H1 (cell line): ENCODE data around the gene PPP2R2B. TPM values are rescaled to one million over a fixed set of nuclear protein-coding genes. Genes with fewer than 3 reads are reported as not detected.

Experiments
- CTCF ChIP-seq, 3 experiments: IDR thresholded peaks; 1 replicate in 2 of 3; 2 replicates in 1 of 3; pipeline versions ENCODE4 v1.5.1 to v1.6.1; 2011; ENCODE audit warnings: low read length in 3 of 3, mild to moderate bottlenecking in 3 of 3, inconsistent platforms in 2 of 3, low read depth in 1 of 3, moderate library complexity in 1 of 3; ENCODE audit not compliant: insufficient read depth in 1 of 3; ENCODE audit errors: control extremely low read depth in 1 of 3
- RAD21 ChIP-seq, 2 experiments: IDR thresholded peaks in 1 of 2; conservative IDR thresholded peaks in 1 of 2; 2 replicates each; pipeline ENCODE4 v1.6.1; 2011; ENCODE audit warnings: low read depth in 2 of 2, low read length in 2 of 2, improper control_type of control experiment in 1 of 2, inconsistent platforms in 1 of 2, mild to moderate bottlenecking in 1 of 2, moderate library complexity in 1 of 2
- polyA plus RNA-seq, 7 experiments: library from polyadenylated mRNA; depleted of rRNA in 3 of 7; stranded (reverse) in 5 of 7; unstranded in 2 of 7; fragments of >200 nt in 5 of 7; fragments of 200-250 nt in 2 of 7; gene quantifications; 1 replicate in 5 of 7; 2 replicates in 1 of 7; 4 replicates in 1 of 7; pipeline versions ENCODE4 v1.2.1 to v1.2.3, GENCODE V29; 2011 to 2013; ENCODE audit warnings: missing spikeins in 2 of 7, mixed read lengths in 2 of 7
- total RNA-seq: library from RNA; stranded (reverse); fragmentation: NEBNext Ultra II Directional; extraction: Animal tissue kit (Norgen Biotek cat#: 25700); gene quantifications from 2 replicates; pipeline ENCODE4 v1.2.1, GENCODE V29; 2021

The PPP2R2B gene
- total and polyA plus RNA-seq, 2 of the 8 experiments (the other 6 are each of a cell fraction or from before 2014, with no cell fraction given) = 21.1 to 37.1 TPM

GRCh38 chr5:146699664-146700418, 178.7 kb downstream of the PPP2R2B start (continued):
- TF ChIP-seq RAD21 (IDR thresholded peaks at IDR 0.05 in 1 of 2, conservative IDR thresholded peaks at IDR 0.05 in 1 of 2; ENCODE audit: low read depth in 2 of 2, low read length in 2 of 2) (no peak), CTCF (IDR thresholded peaks at IDR 0.05; ENCODE audit: control extremely low read depth in 1 of 3, insufficient read depth in 1 of 3, low read depth in 1 of 3, low read length in 3 of 3) (no peak)
